Measurements from ENCODE around the gene SLC26A11.

GRCh38 chr17:80247561-80247960 is 27.3 kb downstream of the SLC26A11 start:
- TF ChIP-seq EZH2 (IDR thresholded peaks at IDR 0.05; ENCODE audit: insufficient read depth, low read length): no peak
- TF ChIP-seq CTCF (IDR thresholded peaks at IDR 0.05; ENCODE audit: insufficient read depth, low read depth, low read length): no peak
